Stimulated activated CD4-positive, alpha-beta T cell treated with anti-CD3 and anti-CD28 coated beads, TNF-alpha, amount 100 ng/mL, for 48 hours (primary cell): ENCODE data around the gene ALPI.
"Not testable (repeated sequence)": the region's sequence is repeated elsewhere in the genome, so short reads cannot be mapped to it uniquely, and the experiment has no call there.

Source experiments
- DNase-seq, 3 donors: peaks; one replicate each; pipeline ENCODE4 v3.0.0-alpha.2; 2020; ENCODE audit warnings: low read depth in 3 of 3

The ALPI gene

DNA sequence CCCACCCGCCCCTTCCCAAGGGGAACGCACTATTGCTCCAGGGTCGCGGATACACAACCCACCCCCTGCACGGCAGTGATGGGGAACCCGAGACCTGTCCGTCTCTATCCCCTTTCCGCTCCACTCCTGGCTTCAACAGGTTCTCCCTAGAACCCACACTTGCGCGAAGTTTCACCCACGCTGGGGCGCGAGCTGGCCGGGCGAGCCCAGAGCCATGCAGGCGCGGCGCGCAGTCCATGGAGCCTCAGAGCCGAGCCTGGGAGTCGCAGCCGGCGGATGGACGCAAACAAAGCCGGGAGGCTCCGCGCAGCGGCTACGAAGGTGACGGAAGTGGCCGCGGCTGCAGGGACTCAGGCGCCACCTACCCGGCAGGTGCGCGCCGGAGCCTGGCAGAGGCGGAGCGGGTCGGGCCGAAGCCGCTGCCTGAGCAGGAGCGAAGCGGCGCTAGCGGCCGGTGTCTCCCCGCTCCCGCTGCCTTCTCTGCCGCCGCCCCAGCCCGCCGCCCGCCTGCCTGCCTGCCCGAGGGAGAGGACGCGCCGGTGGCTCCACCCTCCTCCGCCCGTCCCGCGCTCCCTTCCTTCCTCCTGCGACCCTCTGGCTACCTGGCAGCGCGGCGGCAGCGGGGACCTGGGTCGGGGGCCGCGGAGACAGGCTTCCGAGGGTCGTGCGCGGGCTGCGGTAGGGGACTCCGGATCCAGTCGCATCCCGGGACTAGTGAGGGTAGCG is 35.3 kb upstream of the ALPI start:
- DNase-seq: no peak

DNA sequence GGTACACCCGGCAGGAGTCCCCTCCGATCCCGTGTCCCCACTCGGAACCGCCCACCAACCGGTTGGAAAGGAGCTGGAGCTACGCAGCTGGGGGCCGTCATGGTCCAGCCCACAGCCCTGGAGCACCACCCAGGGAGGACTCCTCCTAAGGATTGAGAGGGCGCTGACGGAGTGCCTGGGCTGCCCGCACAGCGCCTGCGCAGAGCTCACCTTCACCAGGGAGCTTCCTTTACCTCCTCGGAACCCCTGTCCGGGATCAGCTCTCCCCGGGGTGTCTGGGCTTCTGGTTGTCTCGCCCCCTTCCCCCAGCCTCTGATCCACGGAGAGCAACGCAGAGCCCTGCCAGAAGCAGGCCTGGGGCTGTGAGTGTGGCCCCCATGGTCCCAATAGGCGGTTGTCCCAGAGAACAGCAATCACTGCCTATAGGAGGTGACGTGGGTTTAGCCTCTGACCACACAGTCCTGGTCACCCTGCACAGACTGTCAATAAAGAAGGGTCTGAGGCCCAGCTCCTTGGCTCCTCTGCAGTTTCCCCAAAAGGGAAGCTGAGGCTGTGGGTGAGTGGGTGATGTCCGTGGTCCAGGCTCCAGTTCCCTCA is 34.7 kb upstream of the ALPI start:
- no peak for DNase-seq

DNA sequence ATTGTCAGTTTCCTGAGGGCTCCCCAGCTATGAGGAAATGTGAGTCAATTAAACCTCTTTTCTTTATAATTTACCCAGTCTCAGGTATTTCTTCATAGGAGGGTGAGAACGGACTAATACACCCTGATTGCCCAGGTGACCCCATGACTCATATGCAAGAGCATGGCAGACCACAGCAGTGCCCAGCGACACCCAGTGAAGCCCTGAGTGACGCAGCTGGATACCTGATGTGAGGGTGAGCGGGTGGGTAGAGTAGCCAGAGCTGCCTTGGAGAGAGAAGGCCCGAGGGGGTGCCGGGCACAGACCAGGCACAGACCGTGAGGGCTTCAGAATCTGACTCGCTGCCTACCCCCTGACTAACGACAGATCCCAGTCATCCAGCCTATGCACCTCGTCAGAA is 33.9 kb upstream of the ALPI start:
- no peak for DNase-seq

DNA sequence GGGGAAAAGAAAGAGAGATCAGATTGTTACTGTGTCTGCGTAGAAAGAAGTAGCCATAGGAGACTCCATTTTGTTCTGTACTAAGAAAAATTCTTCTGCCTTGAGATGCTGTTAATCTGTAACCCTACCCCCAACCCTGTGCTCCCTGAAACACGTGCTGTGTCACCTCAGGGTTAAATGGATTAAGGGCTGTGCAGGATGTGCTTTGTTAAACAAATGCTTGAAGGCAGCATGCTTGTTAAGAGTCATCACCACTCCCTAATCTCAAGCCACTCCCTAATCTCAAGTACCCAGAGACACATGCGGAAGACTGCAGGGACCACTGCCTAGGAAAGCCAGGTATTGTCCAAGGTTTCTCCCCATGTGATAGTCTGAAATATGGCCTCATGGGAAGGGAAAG is 33.0 kb upstream of the ALPI start:
- not testable (repeated sequence) for DNase-seq

DNA sequence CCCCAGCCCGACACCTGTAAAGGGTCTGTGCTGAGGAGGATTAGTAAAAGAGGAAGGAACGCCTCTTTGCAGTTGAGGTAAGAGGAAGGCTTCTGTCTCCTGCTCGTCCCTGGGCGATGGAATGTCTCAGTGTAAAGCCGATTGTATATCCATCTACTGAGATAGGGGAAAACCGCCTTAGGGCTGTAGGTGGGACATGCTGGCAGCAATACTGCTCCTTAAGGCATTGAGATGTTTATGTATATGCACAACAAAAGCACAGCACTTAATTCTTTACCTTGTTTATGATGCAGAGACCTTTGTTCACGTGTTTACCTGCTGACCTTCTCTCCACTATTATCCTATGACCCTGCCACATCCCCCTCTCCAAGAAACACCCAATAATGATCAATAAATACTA is 32.5 kb upstream of the ALPI start:
- DNase-seq: not testable (repeated sequence)

DNA sequence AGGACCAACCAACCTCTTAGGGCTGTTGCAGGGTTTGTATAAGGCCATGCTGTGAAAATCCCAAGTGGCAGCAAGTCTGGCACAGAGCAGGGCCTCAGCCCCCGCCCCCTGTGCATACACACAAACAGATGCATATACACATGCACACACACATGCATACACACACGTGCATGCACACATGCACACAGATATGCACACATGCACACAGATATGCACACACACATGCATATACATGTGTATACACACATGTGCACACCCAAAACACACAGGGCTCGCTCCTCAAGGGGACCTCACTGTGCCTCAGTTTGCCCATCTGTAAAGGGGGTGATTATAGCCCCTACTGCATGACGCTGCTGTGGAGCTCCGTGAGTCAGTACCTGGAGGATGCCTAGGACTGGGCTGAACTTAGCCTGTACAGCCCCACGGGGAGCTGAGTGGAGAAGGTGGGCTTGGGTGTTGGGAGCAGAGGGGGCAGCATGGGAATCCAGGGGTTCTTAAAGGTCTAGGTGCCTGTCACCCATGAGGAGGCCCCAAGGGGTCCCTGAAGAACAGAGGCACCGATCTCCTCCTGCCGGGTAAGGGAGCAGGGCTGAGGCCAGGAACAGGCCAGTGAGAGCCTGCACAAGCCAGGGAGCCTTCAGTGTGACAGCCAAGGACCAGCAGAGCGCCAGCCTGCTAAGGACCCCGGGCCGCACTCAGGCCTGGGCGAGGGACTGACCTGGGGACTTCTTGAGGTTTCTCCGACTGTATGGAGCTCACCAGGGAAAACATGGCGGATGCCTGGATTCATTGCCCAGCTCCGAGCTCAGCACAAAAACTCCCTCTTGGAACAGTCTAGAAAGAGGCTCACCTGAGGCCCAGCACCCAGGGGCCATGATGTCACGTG is 24.0 kb upstream of the ALPI start:
- no peak for DNase-seq

DNA sequence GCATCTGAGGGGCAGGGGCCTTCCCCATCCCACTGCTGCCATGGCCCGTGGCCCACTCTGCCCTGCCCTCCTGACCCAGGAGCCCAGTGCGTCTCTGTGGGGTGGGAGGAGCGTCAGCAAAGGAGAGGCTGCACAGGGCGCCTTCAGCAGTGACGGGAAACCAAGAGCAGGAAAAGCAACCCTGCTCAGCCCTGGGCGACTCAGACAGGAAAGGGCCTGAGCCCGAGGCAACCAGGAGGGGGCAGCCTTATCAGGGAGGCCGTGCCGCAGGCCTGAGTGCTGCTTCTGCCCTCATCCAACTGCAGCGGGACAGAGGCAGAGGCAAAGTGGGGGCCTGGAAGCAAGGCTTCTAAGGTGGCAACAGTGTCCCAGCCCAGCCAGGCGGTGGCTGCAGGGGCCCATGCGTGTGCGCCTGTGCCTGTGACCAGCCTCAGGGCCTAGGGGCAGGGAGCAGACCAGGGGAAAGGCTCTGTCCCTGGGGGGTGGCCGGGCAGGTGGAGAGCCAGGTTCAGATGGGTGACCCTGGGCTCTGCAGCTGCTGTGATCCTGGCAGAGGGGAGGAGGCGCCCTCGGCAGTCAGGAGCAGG is 23.3 kb upstream of the ALPI start:
- no peak for DNase-seq

DNA sequence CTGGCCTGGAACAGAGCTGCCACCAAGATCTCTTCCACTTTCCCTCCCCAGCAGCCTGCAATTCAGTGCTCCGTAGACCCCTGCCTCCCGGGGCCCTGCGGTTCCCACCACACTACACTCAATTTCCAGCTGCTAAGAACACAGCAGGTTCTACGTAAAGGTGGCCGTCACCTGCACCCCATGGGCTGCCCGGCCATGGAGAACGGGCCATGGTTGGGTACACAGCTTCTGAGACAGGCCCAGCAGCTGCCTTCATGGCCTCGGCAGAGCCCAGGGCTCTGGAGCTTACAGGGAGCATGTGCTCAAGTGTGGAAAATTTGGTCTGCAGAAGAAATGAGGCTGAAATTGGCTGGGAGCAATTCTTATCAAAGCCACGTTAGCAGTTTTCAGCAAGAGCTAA is 22.3 kb upstream of the ALPI start:
- DNase-seq: not testable (repeated sequence)

DNA sequence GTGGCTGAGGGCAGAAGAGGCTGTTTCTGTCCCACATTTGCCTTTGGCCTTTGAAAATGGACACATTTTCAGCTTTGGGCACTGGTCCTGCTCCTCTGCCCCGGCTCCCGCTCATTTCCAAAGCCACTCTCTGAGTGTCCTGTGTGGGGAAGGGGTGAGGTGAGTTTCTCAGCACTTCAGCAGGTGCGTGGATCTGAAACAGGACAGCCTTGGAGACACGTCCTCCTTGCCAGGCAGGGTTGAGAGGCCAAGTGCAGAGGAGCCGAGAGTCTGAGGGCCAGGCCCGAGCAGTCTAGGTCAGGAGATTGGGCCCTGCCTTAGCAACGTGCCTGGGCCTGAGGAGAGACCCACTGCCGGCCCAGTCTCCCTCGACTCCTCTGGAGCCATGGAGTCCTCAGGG is 21.9 kb upstream of the ALPI start:
- DNase-seq: no peak

DNA sequence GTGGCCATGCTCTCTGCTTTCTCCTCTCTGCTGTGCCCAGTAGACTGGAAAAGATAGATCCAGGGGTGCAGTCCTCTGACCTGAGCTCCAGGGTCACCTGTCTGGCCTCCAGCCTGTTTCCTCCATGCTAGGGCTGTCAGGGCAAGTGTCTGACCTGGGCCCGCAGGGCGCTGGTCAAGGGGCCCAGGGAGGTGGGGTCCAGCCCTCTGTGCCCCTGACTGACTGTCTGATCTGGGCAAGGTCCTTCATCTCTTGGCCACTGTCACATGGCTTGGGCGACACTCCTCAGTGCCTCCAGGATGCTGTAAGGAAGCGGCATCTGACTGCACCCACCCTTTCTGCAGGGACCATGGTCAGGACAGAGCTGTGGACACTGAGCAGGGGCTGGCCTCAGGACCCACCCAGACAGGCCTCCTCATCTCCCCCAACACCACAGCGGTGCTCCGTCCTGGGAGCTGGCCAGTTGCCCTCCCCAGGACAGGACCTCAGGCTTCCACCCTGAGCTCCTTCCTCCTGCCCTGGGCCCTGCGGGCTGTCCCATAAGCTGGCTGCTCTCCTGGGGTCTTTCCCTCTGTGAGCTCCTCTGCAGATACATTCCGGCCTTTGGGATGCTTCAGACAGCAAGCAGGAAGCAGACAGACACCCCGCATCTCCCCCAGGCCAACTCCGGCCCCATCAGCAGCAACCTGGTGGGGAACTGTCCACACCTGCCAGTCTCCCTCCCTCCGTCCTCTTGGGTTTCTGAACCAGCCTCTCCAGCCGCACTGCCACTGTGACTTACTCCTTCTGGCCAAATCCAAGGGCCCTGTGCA is 21.2 kb upstream of the ALPI start:
- DNase-seq: no peak

DNA sequence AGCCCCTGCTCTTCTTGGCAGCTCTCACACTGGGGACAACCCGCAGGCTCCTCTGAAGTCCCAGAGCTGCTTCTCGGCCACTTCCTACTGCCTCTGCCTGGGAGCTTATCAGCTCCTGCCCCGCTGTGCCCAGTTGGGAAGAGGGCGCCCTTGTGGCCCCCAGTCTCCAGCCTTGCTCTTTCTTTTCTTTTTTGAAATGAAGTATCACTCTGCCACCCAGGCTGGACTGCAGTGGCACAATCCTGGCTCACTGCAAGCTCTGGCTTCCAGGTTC is 20.6 kb upstream of the ALPI start:
- DNase-seq: no peak

DNA sequence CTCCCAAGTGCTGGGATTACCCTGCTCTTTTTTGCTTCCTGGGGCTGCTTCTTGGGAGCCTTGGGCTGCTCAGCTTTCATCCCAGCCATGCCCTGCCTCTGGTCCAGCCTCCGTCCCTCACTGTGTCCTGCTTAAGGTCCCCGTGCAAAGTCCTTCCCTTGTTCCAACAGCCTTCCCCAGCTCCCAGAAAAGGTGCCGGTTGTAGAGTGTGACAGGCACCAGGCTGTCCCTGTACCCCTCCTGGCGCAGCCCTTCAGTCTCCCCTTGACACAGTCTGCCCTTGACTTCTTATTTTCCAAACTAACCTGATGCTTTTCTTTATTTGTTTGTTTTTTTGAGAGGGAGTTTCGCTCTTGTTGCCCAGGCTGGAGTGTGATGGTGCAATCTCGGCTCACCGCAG is 20.1 kb upstream of the ALPI start:
- no peak for DNase-seq

DNA sequence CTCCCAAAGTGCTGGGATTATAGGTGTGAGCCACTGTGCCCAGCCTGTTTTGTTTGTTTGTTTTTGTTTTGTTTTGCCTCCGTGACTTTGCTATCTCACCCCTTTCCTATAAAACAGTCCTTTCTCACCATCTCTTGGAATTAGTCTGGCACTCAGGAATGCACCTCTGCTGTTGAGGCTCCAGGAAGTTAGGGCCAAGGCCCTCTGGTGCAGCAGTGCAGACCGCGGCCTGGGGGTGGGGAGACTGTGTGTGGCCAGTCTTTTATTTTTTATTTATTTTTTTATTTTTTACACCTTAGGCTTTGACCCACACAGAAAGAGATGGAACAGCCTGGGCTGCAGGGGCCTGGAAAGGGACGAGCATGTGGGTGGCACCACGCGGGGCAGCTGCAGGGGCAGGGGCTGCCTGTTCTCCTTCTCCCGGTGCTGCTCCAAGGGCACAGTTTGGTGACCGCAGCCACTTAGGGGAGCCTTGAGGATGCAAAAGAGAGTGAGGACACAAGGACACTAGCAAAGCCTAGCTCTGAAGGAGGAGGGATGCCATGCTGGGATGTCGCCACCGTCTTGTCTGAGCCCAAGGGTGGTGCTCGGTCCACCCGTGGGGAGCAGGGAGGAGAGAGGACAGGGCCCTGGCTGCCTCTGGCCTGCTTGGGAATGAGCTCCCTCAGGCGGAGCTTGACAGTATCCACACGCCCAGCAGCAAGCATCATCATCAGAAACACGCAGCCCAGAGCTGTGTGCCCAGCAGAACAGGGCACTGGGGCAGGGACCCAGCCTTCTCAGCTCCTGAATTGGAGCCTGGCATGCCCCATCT is 19.4 kb upstream of the ALPI start:
- no peak for DNase-seq

DNA sequence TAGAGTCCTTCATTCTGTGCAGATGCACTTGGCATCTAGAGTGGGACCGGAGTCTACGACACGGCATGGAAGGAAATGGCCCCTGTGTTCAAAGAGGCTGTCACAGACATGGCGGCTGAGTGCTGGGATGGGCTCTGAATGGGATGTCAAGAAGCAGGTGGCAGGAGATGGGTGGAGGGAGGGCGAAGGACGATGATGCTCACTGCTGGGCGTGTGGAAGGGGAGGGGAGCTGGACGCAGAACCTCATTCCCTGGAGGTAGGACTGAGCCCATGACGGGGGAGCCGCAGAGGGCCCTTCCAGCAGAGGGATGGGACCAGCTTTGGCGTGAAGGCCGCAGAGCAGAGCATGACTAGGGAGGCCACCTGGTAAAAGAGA is 18.8 kb upstream of the ALPI start:
- DNase-seq: no peak

DNA sequence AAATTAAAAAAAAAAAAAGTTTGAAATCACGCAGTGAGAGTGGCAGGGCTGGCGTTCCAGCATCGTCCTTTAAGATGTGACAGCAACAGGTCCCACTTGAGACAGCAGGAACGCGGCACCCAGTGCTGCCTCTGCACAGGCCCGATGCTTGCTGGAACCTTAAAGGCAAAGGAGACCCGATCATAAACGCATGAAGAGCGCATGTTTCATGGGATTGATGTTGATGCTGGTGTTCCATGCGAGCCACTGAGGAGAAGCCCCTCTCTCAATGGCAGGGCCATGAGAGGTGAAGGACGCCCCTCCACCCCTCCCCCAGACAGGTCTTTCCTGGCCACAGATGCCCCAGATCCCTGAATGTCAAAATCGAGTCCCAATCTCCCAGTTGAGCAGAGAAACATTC is 17.9 kb upstream of the ALPI start:
- DNase-seq: no peak

DNA sequence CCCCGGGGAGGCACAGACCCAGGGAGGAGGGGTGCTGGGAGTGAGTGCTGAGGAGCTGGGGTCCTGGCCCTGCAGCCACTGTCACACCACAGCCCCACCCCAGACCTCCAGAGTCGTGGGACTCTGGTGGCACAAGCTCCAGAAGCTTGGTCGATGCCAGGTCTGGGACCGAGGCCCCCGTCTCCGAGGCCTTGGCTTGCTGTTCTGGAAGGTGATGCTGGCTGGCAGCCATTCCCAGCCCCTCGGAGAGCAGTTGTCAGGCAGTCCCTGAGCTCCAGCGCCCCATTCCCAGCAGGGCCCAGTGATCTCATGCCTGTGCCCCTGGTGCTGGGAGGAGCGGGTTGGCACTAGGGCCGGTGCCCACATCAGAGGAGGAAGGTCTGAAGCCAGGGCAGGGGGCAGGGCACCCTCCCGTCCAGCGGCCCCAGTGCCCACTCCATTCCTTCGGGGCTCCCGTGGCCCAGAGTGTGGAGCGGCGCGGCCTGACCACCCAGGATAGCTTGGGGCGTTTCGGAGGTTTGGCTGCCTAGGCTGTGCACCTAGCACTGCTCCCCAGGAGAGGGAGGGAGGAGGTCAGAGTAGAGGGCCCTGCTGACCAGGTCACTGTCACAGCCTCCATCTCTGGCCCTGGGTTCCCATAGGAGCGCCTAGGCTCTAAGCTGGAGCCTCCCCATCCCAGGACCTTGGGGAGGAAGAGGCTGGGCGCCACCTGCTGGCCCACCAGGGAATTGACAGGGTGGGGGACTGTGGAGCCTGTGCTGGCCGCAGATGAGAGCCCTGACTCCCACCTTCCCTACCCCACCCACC is 16.8 kb upstream of the ALPI start:
- DNase-seq: peak in 1 of 3 donors; percentile 16

DNA sequence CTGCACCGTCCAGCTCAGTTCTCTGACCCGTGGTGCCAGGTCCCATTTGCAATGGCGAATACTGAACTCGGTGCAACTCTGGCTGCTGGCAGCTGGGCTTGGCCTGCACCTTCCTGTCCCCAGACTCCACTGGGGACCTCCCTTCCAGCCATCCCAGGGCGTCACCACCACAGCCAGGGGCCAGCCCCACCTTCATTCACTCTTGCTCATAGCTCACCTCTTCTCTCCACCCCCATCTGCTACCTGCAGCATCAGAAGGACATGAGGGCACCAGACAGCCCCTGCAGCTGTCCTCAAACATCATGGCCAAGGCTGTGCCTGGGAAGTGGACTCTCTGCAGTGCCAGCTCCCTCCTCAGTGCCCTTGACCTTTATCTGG is 16.2 kb upstream of the ALPI start:
- DNase-seq: no peak

DNA sequence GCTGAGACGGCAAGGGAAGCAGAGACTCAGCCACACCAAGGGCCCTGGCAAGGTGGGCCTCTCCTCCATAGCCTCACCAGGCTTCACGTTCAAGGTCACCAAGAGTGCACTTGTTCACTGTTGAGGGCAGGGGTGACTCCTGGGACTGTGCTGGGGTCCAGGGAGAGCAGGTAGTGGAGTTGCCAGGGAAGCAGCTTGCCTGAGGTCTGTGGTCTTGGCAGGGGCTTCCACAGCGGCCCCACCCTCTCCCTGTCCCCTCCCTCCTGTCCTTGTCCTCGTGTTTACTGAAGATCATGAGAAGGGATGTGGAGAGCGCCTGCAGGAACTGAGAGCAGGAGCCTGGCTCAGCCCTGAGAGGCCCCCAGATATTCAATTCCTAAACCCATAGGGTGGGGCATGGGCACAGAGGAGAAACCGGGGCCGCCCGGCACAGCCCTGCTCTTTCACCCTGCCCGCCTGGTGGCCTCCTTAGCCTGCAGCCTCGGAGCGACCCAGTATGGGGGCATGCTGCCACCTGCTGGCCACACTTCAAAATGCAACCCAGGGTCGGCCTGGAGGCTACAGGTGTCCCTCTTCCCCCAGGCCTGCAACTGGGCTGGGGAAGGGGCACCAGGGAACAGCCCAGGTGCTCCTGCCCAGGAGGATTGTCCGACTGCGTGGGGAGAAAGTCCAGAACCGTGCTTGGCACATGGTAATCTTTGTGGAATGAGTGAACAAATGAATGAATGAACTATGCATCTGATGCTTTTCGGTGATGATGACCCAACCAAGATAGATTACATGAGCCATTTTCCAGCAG is 15.5 kb upstream of the ALPI start:
- DNase-seq: peak; percentile 74 to 80 (median 77)

DNA sequence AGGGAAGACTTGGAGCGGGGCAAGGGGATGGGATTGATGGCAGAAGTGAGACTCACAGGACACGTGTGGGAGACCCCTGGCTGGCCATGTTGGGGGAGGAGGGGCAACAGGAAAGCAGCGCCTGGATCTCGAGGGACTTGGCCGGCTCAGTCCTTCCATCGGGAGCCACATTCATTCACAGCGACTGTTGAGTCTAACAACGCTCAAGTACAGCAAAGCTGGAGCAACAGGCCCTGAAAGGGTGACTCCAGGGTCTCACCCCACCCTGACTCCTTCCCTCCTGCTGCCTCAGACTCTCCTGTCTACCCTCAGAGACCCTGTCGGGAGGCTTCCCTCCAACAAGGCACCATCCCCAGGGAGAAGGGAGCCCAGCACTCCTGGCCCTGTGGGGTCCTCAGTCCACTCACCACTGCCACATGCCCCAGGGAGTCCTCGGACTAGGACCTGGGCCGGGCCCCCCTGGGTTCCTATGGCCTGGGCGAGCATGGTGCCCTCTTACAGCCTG is 14.8 kb upstream of the ALPI start:
- no peak for DNase-seq
